Putamen (tissue), 1 donor: ENCODE results near the gene TMEM202.
A peak's percentile ranks its signal among the peaks of the same experiment; 100 is the strongest.
"Not testable (repeated sequence)": the region's sequence is repeated elsewhere in the genome, so short reads cannot be mapped to it uniquely, and the experiment has no call there.

Experiments
- DNase-seq: peaks from one replicate; pipeline ENCODE4 v3.0.0-alpha.2; 2016; ENCODE audit warnings: low spot score

The TMEM202 gene, protein sequence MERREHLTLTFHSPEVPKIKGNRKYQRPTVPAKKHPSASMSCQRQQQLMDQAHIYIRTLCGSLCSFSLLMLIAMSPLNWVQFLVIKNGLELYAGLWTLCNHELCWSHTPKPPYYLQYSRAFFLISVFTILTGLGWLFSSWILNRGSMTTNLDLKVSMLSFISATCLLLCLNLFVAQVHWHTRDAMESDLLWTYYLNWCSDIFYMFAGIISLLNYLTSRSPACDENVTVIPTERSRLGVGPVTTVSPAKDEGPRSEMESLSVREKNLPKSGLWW

DNA sequence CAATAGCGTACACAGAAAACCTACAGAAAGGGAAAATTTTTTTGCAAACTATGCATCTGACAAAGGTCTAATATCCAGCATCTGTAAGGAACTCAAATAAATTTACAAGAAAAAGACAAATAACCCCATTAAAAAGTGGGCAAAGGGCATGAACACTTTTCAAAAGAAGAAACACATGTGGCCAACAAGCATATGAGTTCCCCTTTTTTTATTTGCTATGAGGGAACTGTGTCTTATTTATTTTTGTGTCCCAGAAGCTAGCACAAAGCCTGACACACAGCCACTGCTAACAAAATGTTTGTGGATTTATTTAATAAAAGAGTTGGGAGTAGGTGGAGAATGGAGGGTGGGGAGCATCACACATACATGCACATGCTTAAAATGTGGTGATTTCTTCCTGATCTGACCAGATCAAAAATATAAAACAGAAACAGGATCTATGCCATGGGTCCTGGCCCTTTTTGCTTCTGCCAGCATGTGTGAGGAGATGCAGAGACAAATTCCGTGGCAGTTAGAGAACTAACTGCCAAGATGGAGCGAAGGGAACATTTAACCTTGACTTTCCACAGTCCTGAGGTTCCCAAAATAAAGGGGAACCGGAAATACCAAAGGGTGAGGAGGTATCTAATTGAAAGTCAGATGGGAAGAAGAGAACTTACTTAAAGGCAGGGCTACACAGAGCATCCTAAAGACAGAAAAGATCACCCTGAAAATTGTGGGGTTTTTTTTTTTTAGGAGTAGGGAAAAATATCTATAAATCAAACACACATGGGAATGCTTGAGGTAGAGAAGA, at the start of gene TMEM202:
TSS of gene TMEM202 (plus strand) at position 510 of the 793 bp plus-strand sequence. CDS start at position 532, 22 bp downstream.
- no peak for DNase-seq

DNA sequence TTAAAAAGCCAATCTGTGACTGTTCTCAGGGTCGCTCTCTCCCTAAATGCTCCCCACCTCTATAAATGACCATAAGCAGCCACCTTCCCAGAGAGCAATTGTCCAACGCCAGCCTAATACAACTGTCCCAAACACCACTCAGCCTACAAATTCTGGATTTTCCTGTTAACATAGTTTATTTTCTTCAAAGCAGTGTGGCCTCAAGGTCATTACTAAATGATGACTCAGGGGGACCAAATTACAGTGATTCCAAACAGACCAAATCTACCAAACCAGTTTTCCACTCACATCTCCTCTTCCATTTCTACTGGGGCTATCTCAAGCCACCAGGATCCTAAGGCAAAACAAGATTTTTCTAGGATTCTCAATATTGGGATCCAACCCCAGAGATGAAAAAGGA, 44.8 kb upstream of the TMEM202 start:
- no peak for DNase-seq

DNA sequence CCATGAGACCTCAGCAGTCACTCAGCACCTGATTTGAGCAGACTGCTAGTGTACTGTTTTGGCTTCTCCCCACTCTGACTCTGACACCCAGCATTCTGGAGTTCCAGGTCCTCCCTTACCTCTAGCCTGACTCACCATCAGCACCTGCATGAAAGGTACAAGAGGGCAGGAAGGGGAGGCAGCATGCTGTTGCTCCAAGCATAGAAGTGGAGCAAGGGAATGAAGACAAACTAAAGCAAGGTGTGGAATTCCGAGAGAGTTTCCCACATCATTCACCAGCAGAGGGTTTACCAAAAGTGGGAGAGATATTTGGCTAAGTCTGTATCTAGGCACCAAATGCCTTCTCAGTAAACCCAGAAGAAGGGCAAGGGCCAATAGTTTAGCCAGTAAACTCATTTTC, 43.6 kb upstream of the TMEM202 start:
- no peak for DNase-seq

DNA sequence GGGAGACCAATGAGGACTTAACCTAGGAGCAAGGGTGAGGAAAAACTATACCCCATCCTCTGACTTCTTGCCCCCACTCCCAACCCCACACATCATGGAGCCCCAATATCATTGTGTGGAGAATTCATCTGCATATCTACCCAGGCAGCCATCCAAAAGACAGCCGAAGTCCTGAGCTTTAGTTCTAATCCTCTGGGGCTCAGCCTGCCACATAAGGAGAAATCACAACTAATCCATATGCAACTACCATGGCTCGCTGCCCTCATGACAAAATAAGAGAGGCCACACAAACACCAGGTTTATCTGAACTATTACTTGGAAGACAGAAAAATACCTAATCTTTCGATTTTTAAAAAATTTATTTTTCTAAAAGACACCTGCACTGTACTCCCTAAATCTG, 40.0 kb upstream of the TMEM202 start:
- no peak for DNase-seq

DNA sequence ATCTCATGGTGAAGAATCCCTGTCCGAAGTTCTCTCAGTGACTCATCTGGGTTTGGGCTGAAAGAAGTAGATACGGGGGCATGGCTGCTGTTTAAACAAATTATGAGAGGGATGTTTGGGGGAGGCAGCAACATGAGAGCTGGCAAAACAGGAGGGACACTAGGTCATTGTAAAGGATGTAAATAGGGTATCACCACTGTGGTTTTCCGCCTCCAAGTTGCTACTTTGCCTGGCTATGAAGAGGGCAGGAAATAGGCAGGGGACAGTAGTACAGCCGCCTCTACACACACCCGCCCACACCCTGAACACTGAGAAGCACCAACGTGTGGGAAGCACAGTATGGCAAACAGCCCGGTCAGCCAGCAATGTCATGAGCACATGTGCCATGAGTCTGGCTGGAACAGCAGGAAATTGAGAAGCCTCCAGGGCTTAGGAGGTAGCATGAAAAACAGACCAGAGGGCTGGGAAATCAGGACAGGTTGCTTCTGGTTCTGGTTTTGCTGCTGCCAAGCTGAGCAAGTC, 39.4 kb upstream of the TMEM202 start:
- DNase-seq: no peak

DNA sequence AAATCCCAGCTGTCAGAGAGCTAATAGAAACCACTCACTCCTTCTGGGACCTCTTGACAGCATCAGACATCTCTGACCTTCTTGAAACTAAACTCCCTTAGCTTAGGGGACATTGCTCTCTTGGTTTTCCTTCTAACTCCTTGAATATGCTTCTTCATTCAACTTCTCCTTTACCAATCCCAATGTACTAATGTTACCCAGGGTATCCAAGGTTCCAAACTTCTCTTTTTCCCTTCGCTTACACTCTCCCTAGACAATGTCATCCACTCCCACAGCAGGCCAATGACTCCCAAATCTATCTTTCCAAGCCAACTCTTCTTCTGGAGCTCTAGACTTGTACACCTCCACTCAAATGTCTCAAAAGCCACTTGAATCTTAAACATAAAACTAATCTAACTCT, 36.9 kb upstream of the TMEM202 start:
- no peak for DNase-seq

DNA sequence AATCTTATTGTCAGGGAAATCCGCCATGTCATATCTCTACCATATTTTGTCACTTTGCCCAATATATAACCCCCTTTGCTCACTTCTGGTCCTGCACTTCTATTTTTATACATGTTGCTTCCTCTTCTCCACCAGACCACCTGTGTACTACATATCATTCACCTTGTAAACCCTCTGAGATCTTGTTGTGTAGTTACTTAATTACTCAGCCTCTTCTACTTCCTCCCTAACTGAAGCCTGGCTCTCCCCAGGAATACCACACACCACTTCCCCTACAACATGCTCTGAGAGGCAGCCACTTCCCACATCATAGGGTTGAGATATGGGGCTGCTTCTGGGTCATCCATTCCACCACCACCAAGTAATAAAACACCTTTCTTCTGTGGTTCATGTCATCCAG, 32.3 kb upstream of the TMEM202 start:
- DNase-seq: no peak

DNA sequence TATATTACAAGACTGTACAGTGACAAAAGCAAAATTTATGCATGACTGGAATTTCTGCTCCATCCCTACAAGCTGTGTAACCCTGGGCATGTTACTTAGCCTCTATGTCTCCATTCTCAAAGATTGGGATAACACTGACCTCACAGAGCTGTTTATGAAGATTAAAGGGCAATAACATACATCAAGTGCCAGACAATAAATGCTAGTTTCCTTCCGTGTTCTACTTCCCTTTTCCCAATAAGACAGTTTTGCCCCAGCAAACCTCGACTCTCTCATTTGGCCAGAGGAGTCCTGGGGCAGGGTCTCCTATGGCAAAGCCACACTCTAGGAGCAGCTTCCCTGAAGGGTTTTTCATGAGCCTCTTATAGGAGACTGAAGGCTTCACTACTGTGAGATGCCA, 29.8 kb upstream of the TMEM202 start:
- DNase-seq: no peak

DNA sequence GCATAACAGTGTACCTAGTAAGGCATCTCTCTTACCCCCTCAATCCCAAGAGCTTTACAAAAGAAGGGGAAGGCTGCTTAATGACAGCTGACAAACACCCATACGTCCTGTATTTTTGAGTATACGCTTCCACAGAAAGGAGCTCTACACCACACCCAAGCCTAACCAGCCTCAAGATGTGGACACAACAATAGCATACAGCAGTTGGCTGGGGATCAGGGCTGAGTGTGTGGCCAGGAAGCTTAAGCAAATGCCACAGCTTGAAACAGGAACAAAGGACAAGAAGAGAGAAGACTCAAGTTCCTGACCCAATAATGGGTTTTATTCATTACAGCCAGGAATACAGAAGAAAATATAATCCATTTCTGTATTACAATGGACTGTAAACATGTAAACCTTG, 29.2 kb upstream of the TMEM202 start:
- no peak for DNase-seq

DNA sequence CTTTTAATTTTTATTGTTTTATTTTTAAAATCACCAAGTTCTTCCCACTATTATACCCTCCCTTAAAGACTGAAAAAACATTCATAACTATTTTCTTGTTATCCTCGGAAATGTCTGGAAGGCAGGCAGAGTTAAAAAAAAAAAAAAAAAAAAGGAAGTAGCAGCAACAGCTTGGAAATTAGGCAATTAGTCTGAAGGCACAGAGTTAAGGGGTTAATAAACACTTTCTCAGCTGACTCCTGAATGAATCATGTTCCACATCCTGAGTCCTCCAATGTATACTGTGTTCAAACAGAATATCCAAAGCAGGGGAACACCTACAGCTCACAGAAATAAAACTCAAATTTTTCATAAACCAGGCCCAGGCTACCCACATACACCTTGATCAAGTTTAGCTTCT, 28.1 kb upstream of the TMEM202 start:
- no peak for DNase-seq

DNA sequence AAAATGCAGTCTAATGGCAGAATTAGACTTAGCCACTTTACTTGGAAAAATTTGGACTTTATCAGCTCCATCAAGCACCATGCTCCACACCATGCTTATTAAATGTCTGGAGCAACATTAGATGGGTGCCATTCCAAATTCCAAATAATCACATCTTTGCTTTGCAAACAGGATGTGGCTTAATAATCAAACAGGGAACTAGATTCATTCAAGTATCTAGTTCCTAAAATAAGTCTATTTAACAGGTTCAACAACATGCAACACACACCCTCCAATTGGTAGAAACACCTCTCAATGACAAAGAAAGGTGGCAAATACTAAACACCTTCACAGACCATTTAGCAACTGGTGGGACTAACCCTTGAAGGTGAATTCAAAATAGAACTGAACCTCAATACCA, 25.7 kb upstream of the TMEM202 start:
- DNase-seq: no peak

DNA sequence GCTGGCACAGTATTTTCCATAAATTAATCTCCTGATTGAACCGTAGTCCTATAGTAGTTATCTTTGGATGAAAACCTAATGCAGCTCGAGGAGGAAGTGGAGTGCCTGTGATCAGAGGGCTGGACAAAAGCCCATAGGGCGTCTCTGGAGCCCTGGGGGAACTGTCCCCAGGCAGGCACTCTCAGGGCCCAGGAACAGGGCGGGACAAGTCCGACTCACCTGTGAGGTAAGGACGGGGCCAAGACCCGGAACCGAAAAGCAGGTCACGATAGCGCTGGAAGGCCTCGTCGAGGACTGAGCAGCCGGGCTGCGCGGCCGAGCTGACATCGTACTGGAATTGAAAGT, 22.6 kb upstream of the TMEM202 start:
- no peak for DNase-seq

DNA sequence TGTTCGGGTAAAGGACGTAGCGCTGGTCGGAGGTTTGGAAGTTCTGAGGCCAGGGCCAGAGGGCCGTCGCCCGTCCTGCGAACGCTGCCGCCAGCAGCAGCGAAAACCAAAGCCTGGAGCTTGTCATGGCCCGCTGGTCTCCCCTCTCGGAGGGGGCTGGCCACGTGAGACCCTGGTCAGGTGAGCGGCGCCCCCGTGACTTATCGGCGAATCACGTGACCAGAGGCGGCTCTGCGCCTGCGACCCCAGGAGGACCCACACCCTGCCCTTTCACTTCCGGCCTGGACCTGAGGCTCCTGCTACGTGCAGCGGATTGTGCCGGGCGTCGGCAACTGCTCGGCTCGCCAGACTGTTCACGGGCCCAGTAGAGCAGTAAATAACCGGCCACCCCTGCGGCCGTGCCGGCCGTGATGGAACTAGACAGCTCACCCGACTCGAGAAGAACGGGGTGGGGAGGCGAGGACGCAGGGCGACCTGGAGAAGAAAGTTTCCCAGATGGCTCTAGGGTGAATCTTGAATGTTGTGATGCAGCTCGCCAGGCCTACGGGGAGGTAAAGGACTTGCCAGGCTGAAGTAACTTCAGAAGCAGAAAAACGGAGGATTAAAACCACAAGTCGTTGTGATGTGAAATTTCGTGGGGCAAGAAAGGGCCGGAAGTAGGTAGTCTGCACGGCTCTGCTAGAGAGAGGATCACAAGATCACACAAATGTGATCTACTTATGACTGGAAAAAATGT, 22.1 kb upstream of the TMEM202 start, which contains the start of gene HEXA:
TSS of gene HEXA (minus strand) at position 169 of the 736 bp plus-strand sequence. CDS start at position 127, 42 bp downstream.
- DNase-seq: peak; percentile 91

DNA sequence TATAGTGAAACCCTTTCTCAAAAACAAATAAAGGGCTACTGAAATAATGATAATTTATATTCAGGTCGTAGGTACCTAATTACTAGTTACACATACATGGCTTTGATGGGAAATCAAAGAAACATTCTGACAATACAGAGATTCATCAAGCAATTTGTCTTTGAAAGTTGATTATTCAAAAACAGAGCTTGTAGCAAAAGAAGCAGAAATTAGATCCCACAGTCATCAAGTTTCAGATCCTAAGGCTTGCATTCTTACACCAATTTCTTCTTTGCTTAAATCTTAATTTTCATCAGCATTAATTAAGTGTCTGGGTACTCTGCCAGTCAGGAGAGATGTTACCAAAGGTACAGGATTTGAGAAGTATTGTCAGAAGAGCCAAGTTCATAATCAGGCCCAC, 20.8 kb upstream of the TMEM202 start:
- no peak for DNase-seq

DNA sequence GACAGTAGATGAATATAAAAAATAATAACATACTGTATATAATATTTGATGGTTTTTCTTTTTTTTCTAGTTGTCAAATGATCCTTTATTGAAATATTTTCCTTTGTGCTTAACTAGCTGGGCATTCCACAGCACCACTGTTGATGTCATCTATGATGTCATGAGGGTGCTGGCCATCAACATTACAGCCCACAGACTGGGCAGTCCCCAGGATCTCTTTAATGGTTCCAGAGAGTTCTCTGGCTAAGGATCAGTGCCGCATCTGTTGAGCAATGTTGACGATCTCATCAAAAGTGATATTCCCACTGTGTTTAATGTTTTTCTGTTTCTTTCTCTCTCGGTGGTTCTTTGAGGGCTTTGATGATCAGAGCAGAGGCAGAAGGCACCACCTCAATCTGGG, 19.0 kb upstream of the TMEM202 start:
- DNase-seq: not testable (repeated sequence)

DNA sequence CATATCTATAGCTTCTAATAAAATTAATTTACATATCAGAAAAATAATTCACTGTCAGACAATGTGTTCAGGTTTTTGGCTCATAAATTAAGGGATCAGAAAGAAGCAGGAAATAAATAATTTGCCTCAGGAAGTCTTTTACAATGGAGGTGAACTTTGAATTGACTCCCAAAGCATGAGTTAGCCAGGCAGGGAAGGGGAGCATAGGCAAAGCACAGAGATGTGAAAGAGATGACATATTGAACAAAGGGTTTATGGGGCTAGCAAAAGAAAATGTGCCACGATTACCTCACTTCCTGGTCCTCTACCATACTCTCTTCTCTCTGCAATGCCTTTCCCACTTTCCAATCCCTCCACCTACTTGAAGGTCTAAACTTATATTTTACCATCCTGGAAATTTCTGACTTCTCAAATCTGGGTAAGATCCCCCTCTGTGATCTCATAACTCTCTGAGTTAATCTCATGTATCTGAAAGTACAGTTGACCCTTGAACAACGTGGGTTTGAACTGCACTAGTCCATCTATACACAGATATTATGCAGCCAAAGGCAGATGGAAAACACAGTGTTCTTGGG, 18.2 kb upstream of the TMEM202 start:
- no peak for DNase-seq

DNA sequence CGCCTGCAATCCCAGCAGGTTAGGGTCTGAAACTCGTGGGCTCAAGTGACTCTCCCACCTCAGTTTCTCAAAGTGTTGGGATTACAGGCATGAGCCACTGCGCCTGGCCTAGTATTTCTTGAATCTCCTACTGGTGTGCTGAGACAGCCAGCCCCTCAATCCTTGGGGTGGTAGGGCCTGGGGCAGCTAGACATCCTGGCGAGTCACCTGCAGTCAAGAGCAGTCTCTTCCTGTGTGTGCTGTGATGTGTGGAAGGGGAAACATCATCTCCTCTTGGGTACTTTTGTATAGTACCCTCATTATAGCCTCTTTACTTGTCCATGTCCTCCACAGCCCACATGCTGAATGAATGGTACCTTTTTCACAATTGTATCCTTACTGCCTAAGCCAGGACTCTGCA, 17.4 kb upstream of the TMEM202 start:
- no peak for DNase-seq

DNA sequence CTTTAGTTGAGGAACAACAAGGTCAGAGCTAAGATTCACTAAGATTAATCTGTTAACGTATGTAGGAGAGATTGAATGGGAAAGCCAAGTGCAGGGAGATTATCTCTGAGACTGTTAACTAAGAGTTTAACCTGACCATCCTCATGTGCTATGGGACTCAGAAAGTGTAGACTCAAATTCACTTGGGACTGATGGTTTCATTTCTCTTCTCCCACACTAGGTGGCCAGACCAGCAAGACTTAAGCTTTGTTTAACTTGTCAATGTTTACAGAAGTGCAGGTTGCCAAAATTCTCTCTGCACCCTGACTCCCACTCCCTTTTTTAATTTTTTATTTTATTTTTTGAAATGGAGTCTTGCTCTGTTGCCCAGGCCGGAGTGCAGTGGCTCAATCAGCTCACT, 16.0 kb upstream of the TMEM202 start:
- no peak for DNase-seq

DNA sequence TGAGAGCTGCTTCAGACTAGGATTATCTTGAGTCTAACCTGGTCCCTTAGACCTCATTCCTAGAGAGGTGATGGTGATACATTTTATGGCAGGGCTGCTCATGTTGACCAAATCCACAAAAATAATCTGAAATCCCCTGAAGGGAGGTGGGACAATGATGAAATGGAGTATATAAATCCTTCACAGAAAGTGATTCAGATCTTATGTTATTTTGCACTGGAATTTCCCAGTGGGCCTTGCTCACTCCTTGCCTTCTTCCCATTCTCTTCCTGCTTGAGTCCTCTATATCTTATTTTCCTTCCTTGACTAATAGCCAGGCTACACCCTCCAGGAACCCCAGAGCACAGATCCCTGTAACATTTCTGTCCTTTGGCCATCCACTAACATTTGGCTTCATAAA, 10.4 kb upstream of the TMEM202 start:
- no peak for DNase-seq

DNA sequence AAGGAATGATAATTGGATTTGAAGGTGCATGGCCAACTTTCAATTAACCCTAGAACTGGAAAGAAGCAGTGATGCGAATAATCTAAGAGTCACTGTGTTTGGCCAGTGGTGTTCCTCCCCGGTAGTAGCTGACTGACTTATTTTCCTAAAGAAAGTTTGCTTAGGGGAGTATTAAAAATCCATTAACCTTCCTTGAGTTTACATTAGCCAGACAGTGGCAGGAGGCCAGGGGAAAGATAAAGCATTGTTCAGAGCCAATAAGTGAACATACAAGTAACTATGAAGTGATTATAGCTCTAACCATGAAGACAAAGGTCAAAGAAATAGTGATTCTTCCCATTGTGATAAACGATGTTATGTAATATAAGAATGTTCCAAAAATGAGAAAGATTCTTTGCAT, 8.9 kb upstream of the TMEM202 start:
- DNase-seq: no peak

DNA sequence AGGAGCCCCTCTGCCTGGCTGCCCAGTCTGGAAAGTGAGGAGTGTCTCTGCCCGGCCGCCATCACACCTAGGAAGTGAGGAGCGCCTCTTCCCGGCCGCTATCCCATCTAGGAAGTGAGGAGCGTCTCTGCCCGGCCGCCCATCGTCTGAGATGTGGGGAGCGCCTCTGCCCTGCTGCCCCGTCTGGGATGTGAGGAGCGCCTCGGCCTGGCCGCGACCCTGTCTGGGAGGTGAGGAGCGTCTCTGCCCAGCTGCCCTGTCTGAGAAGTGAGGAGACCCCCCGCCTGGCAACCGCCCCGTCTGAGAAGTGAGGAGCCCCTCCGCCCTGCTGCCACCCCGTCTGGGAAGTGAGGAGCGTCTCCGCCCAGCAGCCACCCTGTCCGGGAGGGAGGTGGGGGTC, 1.8 kb upstream of the TMEM202 start:
- not testable (repeated sequence) for DNase-seq

DNA sequence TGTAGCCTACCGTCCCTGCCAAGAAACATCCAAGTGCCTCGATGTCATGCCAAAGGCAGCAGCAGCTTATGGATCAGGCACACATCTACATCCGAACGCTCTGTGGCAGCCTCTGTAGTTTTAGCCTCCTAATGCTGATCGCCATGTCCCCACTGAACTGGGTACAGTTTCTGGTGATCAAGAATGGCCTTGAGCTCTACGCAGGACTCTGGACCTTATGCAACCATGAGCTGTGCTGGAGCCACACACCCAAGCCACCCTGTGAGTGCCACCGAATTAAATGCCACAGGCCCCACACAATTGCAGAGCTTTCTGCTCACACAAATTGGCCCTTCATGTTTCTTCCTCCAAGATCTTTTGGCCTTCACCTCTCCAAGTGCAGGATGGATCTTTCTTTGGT, 543 bp downstream of the TMEM202 start:
- no peak for DNase-seq
